ENCODE data around the gene NXNL1.

The NXNL1 gene

DNA sequence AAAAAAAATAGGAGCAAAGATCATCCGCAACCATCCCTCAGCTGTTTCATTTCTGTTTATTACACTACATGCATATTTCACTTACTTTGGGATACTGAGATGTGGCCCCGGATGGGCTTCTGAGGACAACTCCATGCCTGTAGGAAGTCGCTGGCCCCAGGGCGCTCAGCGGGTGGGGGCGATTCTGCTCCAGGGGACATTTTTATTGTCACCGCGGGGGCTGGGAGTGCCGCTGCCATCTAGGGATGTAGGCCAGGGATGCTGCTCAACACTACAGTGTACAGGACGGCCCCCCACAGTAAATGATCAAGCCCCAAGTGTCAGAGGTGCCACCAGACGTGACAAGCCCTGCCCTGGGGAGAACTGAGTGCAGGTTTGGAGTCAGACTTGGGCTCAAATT, 48.9 kb downstream of the NXNL1 start:
- TF ChIP-seq, protein P1, sequence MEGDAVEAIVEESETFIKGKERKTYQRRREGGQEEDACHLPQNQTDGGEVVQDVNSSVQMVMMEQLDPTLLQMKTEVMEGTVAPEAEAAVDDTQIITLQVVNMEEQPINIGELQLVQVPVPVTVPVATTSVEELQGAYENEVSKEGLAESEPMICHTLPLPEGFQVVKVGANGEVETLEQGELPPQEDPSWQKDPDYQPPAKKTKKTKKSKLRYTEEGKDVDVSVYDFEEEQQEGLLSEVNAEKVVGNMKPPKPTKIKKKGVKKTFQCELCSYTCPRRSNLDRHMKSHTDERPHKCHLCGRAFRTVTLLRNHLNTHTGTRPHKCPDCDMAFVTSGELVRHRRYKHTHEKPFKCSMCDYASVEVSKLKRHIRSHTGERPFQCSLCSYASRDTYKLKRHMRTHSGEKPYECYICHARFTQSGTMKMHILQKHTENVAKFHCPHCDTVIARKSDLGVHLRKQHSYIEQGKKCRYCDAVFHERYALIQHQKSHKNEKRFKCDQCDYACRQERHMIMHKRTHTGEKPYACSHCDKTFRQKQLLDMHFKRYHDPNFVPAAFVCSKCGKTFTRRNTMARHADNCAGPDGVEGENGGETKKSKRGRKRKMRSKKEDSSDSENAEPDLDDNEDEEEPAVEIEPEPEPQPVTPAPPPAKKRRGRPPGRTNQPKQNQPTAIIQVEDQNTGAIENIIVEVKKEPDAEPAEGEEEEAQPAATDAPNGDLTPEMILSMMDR (IDR thresholded peaks at IDR 0.05), result no peak
- TF ChIP-seq ZFX (IDR thresholded peaks at IDR 0.05; ENCODE audit: borderline replicate concordance), result no peak
- no peak overlapping the region for H3K27ac ChIP-seq

DNA sequence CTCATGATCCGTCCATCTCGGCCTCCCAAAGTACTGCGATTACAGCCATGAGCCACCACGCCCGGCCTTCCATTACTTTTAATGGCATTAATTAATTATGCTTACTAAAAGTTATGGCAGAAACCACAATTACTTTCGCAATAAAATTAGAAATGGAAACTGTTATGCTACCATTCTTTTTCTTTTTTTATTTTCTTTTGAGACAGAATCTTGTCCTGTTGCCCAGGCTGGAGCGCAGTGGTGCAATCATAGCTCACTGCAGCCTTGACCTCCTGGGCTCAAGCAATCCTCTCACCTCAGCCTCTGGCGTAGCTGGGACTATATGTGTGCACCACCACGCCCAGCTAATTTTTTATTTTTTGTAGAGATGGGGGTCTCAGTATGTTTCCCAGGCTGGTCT, 50.7 kb downstream of the NXNL1 start:
- H3K27ac ChIP-seq, result no peak overlapping the region
- no peak for TF ChIP-seq ZFX (IDR thresholded peaks at IDR 0.05; ENCODE audit: borderline replicate concordance)
- TF ChIP-seq, protein P1 (IDR thresholded peaks at IDR 0.05), result no peak

DNA sequence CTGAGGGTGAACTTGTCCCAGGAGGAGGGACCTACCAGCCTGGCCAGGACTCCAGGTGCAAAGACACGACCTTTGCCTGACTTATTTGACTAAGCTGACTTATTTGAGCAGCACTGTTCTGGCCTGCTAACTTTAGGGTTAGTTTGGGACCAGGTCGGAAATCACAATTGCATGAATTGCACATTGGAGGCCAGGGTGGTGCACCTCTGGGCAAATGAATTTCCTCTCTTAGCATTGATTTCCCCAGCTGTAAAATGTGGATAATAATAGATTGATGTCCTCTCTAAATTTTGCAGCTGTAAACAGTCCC, 53.9 kb downstream of the NXNL1 start:
- H3K27ac ChIP-seq, result no peak overlapping the region
- TF ChIP-seq, protein P1 (IDR thresholded peaks at IDR 0.05), result no peak
- no peak for TF ChIP-seq ZFX (IDR thresholded peaks at IDR 0.05; ENCODE audit: borderline replicate concordance)

DNA sequence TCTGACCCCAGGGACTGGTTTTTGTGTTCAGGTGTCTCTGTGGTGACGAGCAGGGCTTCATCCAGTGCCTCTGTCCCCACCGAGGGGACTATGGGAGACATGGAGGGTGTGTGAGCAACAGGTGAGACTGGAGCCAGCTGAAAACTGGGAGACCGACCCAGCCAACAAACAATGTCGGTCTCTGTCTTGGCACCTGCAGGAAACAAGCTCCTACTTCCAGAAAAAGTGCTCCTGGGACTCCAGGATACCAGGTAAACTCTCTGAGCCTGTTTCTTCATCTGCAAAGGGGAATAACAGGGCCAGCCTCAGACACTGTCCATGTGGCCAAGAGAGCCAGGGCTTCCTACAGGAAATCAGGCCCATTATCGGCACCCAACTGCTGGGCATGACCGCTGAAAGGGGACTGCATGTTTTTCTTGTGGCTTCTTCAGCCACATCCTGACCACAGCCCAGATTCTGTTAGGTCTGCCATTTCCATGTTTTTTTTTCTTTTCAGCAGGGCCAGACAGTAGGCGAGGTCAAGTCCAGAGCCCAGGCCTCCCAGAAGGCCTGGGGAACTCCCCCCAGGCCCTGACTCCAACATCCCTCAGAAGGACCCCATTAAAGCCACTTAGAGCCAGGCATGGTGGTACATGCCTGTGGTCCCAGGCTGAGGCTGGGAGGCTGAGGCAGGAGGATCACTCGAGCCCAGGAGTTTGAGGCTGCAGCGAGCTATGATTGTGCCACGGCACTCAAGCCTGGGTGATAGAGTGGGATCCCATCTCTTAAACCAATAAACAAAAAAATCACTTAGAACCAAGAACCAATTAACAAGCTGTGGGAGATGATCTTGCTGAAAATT, 54.5 kb downstream of the NXNL1 start:
- TF ChIP-seq, protein P1 (IDR thresholded peaks at IDR 0.05), result no peak
- no peak for TF ChIP-seq ZFX (IDR thresholded peaks at IDR 0.05; ENCODE audit: borderline replicate concordance)
- peak overlapping the region; percentile 67 for H3K27ac ChIP-seq

All from 22Rv1 (cell line).